ENCODE data around the gene LIAS.

LIAS gene

DNA sequence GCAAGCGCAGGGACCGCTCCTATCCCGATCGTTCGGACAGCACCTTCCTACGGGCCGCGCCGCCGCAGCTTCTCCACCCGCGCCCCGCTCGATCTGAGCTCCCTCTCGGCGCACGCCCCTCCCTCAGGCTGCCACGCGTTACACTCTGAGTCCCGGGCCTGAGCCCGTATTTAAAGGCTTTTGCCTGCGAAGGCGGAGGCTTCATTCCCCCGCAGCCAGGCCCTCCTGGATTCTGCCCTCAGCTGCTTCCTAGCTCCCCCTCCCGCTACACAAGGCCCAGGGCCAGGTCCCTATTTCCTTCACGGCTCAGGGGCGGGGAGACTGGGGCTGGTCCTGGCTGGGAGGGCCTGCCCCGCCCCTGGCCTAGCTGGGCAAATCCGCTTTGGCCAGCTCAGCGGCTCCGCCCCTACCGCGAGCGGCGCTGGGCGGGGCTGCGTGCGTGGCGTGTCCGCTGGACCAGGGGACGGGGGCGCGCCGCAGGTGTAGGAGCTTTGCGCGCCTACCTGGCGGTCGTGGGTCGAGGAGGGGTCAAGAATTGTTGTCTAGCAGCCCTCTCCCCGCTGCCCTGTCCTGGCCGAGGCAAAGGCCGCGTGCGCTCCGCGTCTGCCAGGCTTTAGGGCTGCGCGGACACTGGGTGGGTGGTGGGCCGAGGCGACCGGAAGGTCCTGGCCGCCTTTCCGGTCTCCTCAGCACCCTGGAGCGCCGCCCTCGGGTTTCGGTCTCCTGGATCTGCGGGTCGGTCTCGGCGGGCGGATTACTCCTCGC lies 68.6 kb downstream of the LIAS start, which contains the start of gene UGDH:
Gene UGDH (minus strand): TSS at position 144 of the 765 bp plus-strand sequence. CDS start 5,927 bp downstream, outside the sequence.
- in situ Hi-C loops (cut with HindIII; ENCODE audit: low sequenced_read_pairs): no loop called here

DNA sequence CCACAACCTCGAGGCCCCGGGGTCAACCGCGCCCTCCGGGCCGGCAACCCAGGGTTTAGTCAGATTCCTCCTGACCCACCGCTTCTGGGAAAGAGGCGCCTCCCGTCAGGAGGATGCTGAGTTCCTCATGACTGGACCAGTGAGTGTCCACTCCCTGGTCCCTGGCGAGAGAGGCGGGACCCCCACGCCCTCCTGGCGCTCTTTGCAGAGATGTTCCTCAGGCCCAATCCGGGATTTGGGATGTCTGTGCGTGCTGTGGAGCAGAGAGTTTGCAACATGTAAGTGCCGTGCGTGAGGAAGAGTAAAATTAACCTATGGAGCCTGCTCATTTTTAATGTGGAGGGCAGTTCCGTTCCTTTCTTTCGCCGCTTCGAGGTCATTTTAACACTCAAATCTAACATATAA lies 69.2 kb downstream of the LIAS start:
- in situ Hi-C loops (cut with HindIII; ENCODE audit: low sequenced_read_pairs): no loop called here

Measured in endothelial cell of hepatic sinusoid (primary cell).